Muscle of leg (tissue), 11 donors: ENCODE results near the gene GGT7. TPM values are rescaled to one million over a fixed set of nuclear protein-coding genes. Genes with fewer than 3 reads are reported as not detected.

ENCODE experiments used
- DNase-seq: peaks from one replicate; pipeline ENCODE4 v3.0.0; 2013
- H3K27ac ChIP-seq: one replicate; pipeline ENCODE4 v1.5.1; 2013; ENCODE audit warnings: mild to moderate bottlenecking, low read length, control low read depth
- H3K27me3 ChIP-seq: one replicate; pipeline ENCODE4 v1.6.1; 2013; ENCODE audit warnings: low read length; ENCODE audit not compliant: control insufficient read depth, insufficient read depth
- H3K36me3 ChIP-seq: one replicate; pipeline ENCODE4 v1.6.1; 2013; ENCODE audit warnings: low read length; ENCODE audit not compliant: control insufficient read depth, insufficient read depth
- H3K4me1 ChIP-seq: one replicate; pipeline ENCODE4 v1.6.1; 2013; ENCODE audit warnings: low read length; ENCODE audit not compliant: control insufficient read depth, insufficient read depth
- H3K4me3 ChIP-seq: one replicate; pipeline ENCODE4 v1.5.1; 2013; ENCODE audit warnings: low read length, control low read depth
- H3K9me3 ChIP-seq: replicated peaks from 2 replicates; pipeline ENCODE4 v1.6.1; 2013; ENCODE audit warnings: low read depth, low read length; ENCODE audit not compliant: control insufficient read depth
- WGBS: methylation state at CpG from one replicate; pipeline ENCODE4 v1.1.5; 2013; ENCODE audit warnings: missing lambda C conversion rate; ENCODE audit not compliant: insufficient coverage; 5-methylcytosine and 5-hydroxymethylcytosine counted together
- polyA plus RNA-seq, 8 donors: library from polyadenylated mRNA; unstranded; fragments of 120-200 nt; gene quantifications; one replicate each; pipeline versions ENCODE4 v1.2.1 to v1.2.3, GENCODE V29; 2013; ENCODE audit warnings: inconsistent platforms in 1 of 8, low replicate concordance in 1 of 8; ENCODE audit not compliant: insufficient read length in 8 of 8, insufficient read depth in 1 of 8
- total RNA-seq: library from RNA; stranded (reverse); fragments of 120-200 nt; gene quantifications from one replicate; pipeline ENCODE4 v1.2.4, GENCODE V29; 2013

The GGT7 gene
- total and polyA plus RNA-seq, 9 donors, result 4.5 to 24.7 (median 16.5) TPM

DNA sequence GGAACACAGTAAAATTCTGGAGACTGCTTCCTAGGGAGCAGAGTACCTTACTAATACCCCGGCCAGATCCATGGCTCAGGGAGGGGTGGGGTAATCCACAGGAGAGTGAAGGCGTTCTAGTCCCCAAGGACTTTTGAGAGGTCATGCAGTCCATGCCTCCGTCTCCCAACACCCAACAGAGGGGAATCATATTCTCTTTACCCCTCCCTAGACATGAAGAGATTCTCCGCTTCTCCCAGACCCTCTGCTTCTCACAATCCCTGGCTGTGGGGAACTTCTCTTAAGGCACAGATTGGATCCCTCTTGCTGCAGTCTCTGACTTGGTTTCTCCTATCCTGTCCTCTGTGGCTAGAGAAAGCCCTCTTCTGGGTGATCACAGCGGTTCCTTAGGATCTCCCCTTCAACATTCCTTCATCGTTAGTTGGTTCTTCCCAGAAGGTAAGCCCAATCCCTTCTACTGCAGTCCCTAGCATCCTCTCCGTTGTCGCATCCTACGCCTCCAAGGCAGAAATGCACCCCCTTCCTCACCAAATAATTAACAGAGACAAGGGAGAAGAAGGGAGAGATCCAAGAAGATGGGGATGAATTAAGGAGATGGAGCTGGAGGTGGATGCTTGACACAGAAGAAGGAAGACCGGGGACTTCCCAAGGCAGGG, 562 bp downstream of the GGT7 start:
- Histone ChIP-seq H3K27ac (no peak overlapping the region), H3K9me3 (no peaks in the 10 kb centered on the region), H3K4me3 (peak overlapping the region; percentile 54), H3K4me1 (peaks cover 36% of the 10 kb centered on the region), H3K36me3 (no peaks in the 10 kb centered on the region), H3K27me3 (no peaks in the 10 kb centered on the region)
- DNase-seq, result peak; percentile 21
- 36% methylated on average over 5 of the region's 10 CpGs for WGBS

DNA sequence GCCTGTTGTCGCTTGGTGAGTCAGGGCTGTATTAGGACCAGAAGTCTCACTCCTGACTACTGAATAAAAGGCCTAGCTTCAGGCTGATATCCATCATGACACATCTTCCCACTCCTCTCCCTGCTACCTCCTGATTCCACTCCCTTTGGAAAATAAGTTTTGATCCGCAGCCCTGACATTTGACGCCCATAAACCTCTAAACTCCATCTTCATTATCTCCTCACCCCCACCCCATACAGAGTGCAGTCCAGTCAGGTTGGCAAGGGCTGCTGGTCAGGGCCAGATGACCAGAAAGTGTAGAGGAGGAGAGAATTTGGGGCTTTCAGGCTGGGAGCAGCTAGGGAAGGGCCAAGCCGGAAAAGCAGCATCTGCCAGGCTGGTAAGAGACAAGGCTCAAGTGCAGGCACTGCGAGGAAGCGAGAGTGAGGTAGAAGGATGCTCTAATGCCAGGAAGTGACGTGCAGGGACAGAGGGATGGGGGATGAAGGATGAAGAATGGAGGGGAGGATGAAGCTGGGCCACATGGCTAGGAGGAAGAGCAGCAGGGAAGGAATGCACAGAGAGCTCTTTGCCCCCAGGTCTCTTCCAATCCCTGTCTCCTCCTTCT, 1.2 kb downstream of the GGT7 start:
- Histone ChIP-seq H3K36me3 (no peaks in the 10 kb centered on the region), H3K27me3 (no peaks in the 10 kb centered on the region), H3K9me3 (no peaks in the 10 kb centered on the region), H3K27ac (no peak overlapping the region), H3K4me1 (peaks cover 34% of the 10 kb centered on the region), H3K4me3 (no peak overlapping the region)
- DNase-seq, result no peak
- WGBS, result 71% methylated on average over 4 of the region's 7 CpGs

DNA sequence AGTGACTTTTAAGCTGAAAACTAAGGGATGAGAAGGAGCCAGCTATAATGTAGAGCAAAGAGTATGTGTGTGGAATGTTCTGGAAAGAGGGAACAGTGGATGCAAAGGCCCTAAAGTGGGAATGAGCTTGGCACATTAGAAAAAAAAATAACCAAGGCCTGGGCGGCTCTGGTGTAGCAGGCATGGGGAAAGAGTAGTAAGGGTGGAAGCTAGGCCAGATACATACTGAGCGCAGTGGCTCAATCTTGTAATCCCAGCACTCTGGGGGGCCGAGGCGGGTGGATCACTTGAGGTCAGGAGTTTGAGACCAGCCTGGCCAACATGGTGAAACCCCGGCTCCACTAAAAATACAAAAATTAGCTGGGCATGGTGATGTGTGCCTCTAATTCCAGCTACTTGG, 8.4 kb downstream of the GGT7 start:
- peaks cover 11% of the 10 kb centered on the region for H3K4me1 ChIP-seq
- no peaks in the 10 kb centered on the region for H3K27me3 ChIP-seq
- H3K9me3 ChIP-seq, result no peaks in the 10 kb centered on the region
- H3K27ac ChIP-seq, result no peak overlapping the region
- no peak overlapping the region for H3K4me3 ChIP-seq
- 94% methylated on average over 4 of the region's 5 CpGs for WGBS
- H3K36me3 ChIP-seq, result peaks cover 14% of the 10 kb centered on the region
- no peak for DNase-seq

DNA sequence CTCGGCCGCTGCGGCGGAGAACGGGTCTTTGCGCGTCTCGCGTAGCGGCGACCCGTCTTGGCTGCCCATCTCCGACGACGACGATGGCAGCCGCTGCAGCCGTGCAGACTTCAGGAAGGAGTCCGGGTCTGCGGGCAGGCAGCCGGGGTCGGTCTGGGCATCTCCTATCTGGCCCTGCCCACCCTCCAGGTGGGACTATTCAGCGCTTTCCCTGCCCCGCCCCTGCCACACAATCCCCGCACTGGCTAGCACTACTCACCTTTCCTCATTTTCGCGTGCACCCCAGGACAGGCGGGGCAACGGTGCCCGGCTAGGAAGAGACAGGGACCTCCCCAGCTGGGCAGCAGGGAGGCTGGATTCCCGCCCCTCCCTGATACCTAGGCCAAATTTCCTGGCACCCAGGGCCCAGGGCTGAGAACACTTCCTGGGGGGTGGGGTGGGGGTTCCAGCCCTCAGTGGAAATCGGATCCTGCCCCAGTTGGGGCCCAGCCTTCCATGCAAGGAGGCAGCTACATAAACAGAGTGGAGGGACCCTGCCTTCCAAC, 9.2 kb downstream of the GGT7 start:
- WGBS, result 39% methylated on average over 26 of the region's 32 CpGs
- H3K27me3 ChIP-seq, result no peaks in the 10 kb centered on the region
- H3K4me3 ChIP-seq, result no peak overlapping the region
- H3K27ac ChIP-seq, result no peak overlapping the region
- DNase-seq, result no peak
- peaks cover 11% of the 10 kb centered on the region for H3K4me1 ChIP-seq
- peaks cover 14% of the 10 kb centered on the region for H3K36me3 ChIP-seq
- no peaks in the 10 kb centered on the region for H3K9me3 ChIP-seq

DNA sequence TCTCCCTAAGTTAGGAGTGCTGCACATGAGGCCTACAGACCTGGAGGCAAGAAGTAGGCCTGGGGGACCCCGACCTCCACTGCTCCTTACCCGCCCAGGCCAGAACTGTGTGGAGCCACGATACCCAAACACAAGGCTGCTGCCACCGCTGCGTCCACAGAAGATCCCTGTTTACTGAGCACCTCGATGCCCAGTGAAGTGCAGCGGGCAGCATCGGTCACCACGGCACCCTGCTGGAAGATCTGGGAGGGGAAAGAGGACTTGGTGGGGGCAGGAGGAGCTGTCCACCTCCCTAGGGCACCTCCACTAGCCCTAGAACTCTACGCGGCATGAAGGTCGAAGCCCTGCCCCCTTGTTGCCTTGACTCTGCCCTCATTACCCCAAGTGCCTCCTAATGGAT, 9.9 kb downstream of the GGT7 start:
- Histone ChIP-seq H3K27me3 (no peaks in the 10 kb centered on the region), H3K36me3 (peaks cover 19% of the 10 kb centered on the region), H3K9me3 (no peaks in the 10 kb centered on the region), H3K4me3 (no peak overlapping the region), H3K4me1 (peaks cover 11% of the 10 kb centered on the region), H3K27ac (no peak overlapping the region)
- no peak for DNase-seq
- WGBS, result 88% methylated on average over 12 of the region's 12 CpGs

DNA sequence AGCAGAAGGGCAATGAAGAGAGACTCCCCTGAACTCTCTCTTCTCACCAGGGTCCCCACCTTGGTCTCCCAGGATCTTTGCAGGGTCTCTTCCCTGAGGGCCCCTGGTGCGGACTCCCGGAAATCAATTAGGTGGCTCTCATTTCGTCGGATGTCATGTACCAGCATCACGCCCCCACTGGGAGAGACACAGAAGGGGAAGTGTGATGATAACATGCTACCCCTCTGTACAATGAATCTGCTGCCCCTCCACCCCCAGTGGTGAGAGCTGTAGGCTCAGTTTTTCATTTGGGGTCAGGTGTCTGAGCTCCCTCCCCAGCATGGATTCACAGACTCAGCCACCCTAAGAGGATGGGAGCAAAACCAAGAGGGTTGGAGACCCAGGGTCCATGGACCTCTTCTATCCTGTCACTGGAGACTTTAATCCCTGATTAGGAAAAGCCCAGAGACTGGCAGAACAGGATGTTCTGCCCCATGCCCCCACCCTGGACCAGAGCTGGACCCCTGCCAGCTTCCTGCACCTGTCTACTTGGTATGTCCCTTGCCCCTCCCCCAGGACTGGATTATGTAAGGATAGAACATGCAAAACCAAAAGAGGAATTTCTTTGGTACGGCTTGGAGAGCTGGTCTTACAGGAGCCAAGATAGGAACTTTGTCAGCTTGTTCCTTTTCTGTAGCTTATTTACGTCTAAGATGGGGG, 11.1 kb downstream of the GGT7 start:
- Histone ChIP-seq H3K36me3 (peaks cover 21% of the 10 kb centered on the region), H3K4me3 (no peak overlapping the region), H3K4me1 (peaks cover 11% of the 10 kb centered on the region), H3K27me3 (no peaks in the 10 kb centered on the region), H3K9me3 (no peaks in the 10 kb centered on the region), H3K27ac (no peak overlapping the region)
- 90% methylated on average over 2 of the region's 7 CpGs for WGBS
- peak; percentile 51 for DNase-seq

DNA sequence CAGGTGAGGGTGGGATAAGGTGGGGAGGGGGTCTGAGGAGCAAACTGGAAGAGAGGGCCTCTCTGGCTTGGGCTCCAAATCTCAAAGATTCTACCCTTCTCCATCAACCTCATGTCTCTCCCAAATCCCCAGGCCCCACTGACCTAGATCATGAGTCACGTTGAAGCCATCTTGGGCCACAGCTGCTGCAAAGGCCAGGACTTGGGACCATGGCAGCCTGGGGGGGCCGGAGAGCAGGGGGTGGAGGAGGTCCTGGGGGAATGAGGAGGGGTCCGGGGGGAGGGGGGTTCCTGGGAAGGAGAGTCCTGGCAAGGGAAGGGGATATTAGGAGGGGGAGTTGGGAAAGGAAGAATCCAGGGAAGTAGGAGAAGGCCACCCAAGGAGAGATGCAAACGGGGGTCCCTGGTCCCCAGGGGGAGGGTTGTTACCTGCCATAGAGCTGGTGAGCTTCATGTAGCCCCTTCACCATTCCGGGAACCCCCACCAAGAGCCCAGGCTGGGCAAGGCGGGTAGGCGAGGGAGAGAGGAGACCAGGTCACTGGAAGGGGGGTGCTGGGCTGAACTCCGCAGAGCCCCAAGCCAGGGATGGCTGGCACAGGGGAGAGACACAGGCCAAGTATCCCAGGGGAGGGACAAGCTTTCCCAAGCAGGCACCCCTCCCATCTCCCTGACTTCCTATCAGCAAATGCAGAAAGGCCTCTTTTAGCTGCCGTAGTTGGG, 12.7 kb downstream of the GGT7 start:
- Histone ChIP-seq H3K27me3 (no peaks in the 10 kb centered on the region), H3K4me1 (peaks cover 11% of the 10 kb centered on the region), H3K27ac (no peak overlapping the region), H3K9me3 (no peaks in the 10 kb centered on the region), H3K36me3 (peaks cover 30% of the 10 kb centered on the region), H3K4me3 (no peak overlapping the region)
- DNase-seq, result no peak
- WGBS, result 96% methylated on average over 4 of the region's 9 CpGs

DNA sequence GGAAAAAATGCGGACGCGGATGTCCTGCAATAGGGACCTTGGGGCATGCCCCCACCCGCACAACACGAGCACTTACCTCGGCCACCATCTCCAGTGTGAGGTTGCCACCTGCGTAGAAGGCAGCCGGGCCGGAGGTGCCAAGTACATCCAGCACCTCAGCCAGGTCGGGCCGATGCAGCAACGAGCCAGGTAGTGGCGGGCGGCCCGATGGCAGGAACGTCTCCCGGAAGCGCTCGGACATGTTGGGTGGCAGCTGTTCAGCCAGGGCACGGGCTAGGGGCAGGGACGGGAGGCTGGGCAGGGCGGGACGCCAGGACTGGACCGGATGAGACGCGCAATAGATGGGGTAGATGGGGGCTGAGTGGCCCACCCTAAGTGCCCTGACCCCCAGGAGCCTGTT, 13.3 kb downstream of the GGT7 start:
- Histone ChIP-seq H3K36me3 (peaks cover 35% of the 10 kb centered on the region), H3K27me3 (no peaks in the 10 kb centered on the region), H3K4me1 (peaks cover 11% of the 10 kb centered on the region), H3K27ac (no peak overlapping the region), H3K9me3 (no peaks in the 10 kb centered on the region), H3K4me3 (no peak overlapping the region)
- no peak for DNase-seq
- 94% methylated on average over 26 of the region's 26 CpGs for WGBS

DNA sequence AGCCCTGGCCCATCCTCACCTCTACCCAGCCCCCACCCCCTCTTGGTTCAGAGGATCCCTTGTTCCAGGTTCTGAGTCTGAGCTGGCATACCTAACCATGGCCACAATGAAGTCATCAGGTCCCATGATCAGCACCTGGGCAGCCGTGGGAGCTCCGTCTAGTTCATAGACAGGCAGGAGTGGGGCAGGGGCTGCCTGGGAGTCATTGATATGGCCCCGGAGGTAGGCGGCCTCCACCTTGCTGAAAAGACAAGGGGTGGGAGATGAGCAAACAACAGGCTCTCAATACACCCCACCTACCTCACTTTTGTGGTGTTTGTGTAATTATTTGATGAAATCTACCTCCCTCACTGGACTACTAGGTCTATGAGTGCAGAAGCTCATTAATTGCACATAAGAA, 20.4 kb downstream of the GGT7 start:
- Histone ChIP-seq H3K27ac (no peak overlapping the region), H3K9me3 (no peaks in the 10 kb centered on the region), H3K4me1 (no peaks in the 10 kb centered on the region), H3K27me3 (no peaks in the 10 kb centered on the region), H3K4me3 (no peak overlapping the region), H3K36me3 (peaks cover 58% of the 10 kb centered on the region)
- no peak for DNase-seq
- WGBS, result no CpG with 5 or more reads among the region's 4 CpGs

DNA sequence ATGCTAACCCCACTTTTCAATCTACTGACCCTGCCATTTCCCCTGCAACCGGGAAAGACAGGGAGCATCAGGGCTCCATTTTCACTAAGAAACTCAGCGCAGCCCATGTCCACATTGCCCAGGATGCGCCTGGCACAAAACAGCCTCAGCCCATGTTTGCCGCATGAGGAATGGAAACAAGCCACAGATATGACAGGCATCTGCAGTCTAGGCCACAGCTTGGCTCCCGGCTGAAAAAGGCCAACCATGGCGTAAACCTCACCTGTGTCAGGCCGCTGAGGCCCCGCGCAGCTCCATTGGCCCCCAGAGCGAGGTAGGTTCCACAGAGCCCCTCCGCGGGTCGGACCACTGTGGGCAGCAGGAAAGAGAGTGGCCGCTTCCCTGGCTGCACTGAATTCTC, 21.7 kb downstream of the GGT7 start:
- no peak overlapping the region for H3K4me3 ChIP-seq
- H3K27ac ChIP-seq, result no peak overlapping the region
- no peaks in the 10 kb centered on the region for H3K9me3 ChIP-seq
- WGBS, result 91% methylated on average over 14 of the region's 14 CpGs
- DNase-seq, result no peak
- H3K36me3 ChIP-seq, result peaks cover 51% of the 10 kb centered on the region
- no peaks in the 10 kb centered on the region for H3K27me3 ChIP-seq
- H3K4me1 ChIP-seq, result no peaks in the 10 kb centered on the region
